Skeletal muscle satellite cell (primary cell): Measurements from ENCODE around the gene DCAF12L2. TPM values are rescaled to one million over a fixed set of nuclear protein-coding genes. Genes with fewer than 3 reads are reported as not detected.
"Not testable (repeated sequence)": the region's sequence is repeated elsewhere in the genome, so short reads cannot be mapped to it uniquely, and the experiment has no call there.

Experiments
- H3K27me3 ChIP-seq: 2 replicates; pipeline ENCODE4 v1.7.0; 2013; ENCODE audit warnings: low read length; ENCODE audit not compliant: control insufficient read depth, insufficient read depth
- H3K36me3 ChIP-seq: 2 replicates; pipeline ENCODE4 v1.7.0; 2013; ENCODE audit warnings: mild to moderate bottlenecking, control low read depth, low read length; ENCODE audit not compliant: insufficient read depth
- H3K4me1 ChIP-seq: 2 replicates; pipeline ENCODE4 v1.7.0; 2013; ENCODE audit warnings: low read length; ENCODE audit not compliant: control insufficient read depth, insufficient read depth
- H3K4me2 ChIP-seq: 2 replicates; pipeline ENCODE4 v1.7.0; 2013; ENCODE audit warnings: mild to moderate bottlenecking, low read length
- H3K4me3 ChIP-seq: 2 replicates; pipeline ENCODE4 v1.7.0; 2013; ENCODE audit warnings: low read length
- H3K9ac ChIP-seq: 2 replicates; pipeline ENCODE4 v1.7.0; 2013; ENCODE audit warnings: mild to moderate bottlenecking, low read depth, low read length, moderate library complexity
- H3K9me3 ChIP-seq: replicated peaks from 2 replicates; pipeline ENCODE4 v1.7.0; 2013; ENCODE audit warnings: mild to moderate bottlenecking, control low read depth, low read length
- total RNA-seq: library from RNA; depleted of rRNA; stranded (reverse); fragments of >200 nt; gene quantifications from 2 replicates; pipeline ENCODE4 v1.2.3, GENCODE V29; 2012; rRNA removed

DCAF12L2 gene
- under 0.01 and 0.25 TPM in 2 replicates for total RNA-seq

GRCh38 chrX:126165721-126166461, at the start of gene DCAF12L2:
TSS of gene DCAF12L2 (minus strand) at chrX:126166289. CDS start at chrX:126165924, 365 bp downstream.
- no peak within 1 kb of the TSS for H3K4me3 ChIP-seq
- no peak within 1 kb of the TSS for H3K9ac ChIP-seq
- no peaks in the 10 kb centered on the region for H3K4me1 ChIP-seq
- H3K36me3 ChIP-seq: no peaks in the 10 kb centered on the region
- no peak within 1 kb of the TSS for H3K4me2 ChIP-seq
- H3K9me3 ChIP-seq: peaks cover 5% of the 10 kb centered on the region
- H3K27me3 ChIP-seq: no peaks in the 10 kb centered on the region

- H3K4me1 ChIP-seq, H3K4me3 ChIP-seq, H3K9me3 ChIP-seq, H3K27me3 ChIP-seq, H3K9ac ChIP-seq, H3K4me2 ChIP-seq, H3K36me3 ChIP-seq: not testable (repeated sequence)
These were observed 24.8 kb upstream of the DCAF12L2 start for GRCh38 chrX:126190888-126191287.

GRCh38 chrX:126177133-126177840, 11.2 kb upstream of the DCAF12L2 start:
- H3K27me3 ChIP-seq: no peaks in the 10 kb centered on the region
- no peaks in the 10 kb centered on the region for H3K9me3 ChIP-seq

DNA sequence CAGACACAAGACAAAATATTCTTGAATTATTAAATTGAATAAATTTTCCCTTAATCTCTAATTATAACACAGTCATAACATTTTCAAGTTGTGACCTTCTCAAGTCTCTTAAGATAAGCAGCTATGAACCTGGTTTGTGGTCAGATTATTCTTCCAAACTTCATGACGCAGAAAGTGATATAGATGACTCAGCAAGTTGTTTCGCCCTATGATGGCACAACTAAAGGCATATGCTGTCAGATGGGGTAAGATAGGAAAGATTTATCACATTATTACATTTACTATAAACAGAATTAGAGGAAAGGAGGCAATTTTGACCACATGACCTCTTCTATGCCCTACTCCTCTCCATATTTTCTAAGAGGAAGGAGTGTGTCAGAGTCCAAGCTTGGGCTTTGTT, 4.6 kb upstream of the DCAF12L2 start:
- no peak overlapping the region for H3K4me2 ChIP-seq
- H3K4me1 ChIP-seq: no peaks in the 10 kb centered on the region
- H3K9ac ChIP-seq: no peak overlapping the region
- H3K27me3 ChIP-seq: no peaks in the 10 kb centered on the region
- no peaks in the 10 kb centered on the region for H3K36me3 ChIP-seq
- H3K4me3 ChIP-seq: no peak overlapping the region
- no peaks in the 10 kb centered on the region for H3K9me3 ChIP-seq

More at GRCh38 chrX:126177133-126177840, 11.2 kb upstream of the DCAF12L2 start:
- no peak overlapping the region for H3K4me3 ChIP-seq
- H3K36me3 ChIP-seq: no peaks in the 10 kb centered on the region
- no peak overlapping the region for H3K4me2 ChIP-seq
- no peaks in the 10 kb centered on the region for H3K4me1 ChIP-seq
- H3K9ac ChIP-seq: no peak overlapping the region

- Histone ChIP-seq H3K36me3 (no peaks in the 10 kb centered on the region), H3K9me3 (peaks cover 5% of the 10 kb centered on the region), H3K4me1 (no peaks in the 10 kb centered on the region), H3K4me3 (no peak overlapping the region), H3K27me3 (no peaks in the 10 kb centered on the region), H3K9ac (no peak overlapping the region), H3K4me2 (no peak overlapping the region)
These were observed 1.5 kb upstream of the DCAF12L2 start for GRCh38 chrX:126167560-126167959.

DNA sequence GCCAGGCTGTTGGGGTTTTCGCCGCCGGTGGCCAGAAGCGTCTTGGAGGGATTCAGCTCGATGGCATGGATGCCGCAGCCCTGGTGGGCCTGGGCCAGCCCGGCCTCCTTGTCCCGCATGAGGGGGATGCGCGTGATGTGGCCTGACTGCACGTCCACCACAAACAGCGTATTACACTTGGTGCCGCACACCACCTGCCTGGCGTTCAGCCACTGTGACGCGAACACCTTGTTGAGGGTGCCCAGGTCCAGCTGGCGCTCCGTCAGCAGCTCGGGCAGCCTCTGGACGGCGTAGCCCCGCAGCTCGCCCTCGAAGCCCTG, 728 bp downstream of the DCAF12L2 start:
- no peak overlapping the region for H3K4me2 ChIP-seq
- no peak overlapping the region for H3K9ac ChIP-seq
- H3K4me1 ChIP-seq: no peaks in the 10 kb centered on the region
- peaks cover 5% of the 10 kb centered on the region for H3K9me3 ChIP-seq
- no peaks in the 10 kb centered on the region for H3K36me3 ChIP-seq
- no peaks in the 10 kb centered on the region for H3K27me3 ChIP-seq
- no peak overlapping the region for H3K4me3 ChIP-seq

- Histone ChIP-seq H3K36me3 (no peaks in the 10 kb centered on the region), H3K4me3 (no peak overlapping the region), H3K4me2 (no peak overlapping the region), H3K4me1 (no peaks in the 10 kb centered on the region), H3K9ac (no peak overlapping the region), H3K27me3 (no peaks in the 10 kb centered on the region), H3K9me3 (peaks cover 5% of the 10 kb centered on the region)
These were observed 1.2 kb downstream of the DCAF12L2 start for GRCh38 chrX:126164689-126165400.

GRCh38 chrX:126164226-126164625, 1.9 kb downstream of the DCAF12L2 start:
- Histone ChIP-seq H3K36me3 (no peaks in the 10 kb centered on the region), H3K4me1 (no peaks in the 10 kb centered on the region), H3K9me3 (peaks cover 5% of the 10 kb centered on the region), H3K27me3 (no peaks in the 10 kb centered on the region), H3K4me3 (no peak overlapping the region), H3K9ac (no peak overlapping the region), H3K4me2 (no peak overlapping the region)

DNA sequence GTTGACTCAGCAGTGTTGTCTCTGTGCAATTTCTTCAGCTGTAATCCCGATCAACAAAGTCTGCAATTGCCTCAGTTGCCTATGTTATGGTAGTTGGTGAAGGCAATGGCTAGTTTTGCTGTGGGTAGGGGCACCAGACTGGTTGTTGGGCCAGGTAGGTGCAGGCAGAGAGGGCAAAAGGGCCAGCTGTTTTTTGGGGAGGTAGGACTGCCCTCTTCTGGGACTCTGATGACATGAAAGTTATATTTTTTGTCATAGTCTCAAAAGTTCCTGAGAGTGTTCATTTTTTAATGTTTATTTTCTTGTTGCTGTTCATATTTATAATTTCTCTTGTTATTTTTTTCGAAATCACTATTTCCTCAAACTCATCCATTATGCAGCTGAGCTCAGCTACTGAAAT, 25.1 kb downstream of the DCAF12L2 start:
- Histone ChIP-seq H3K9ac (no peak overlapping the region), H3K27me3 (no peaks in the 10 kb centered on the region), H3K4me2 (no peak overlapping the region)

GRCh38 chrX:126137899-126138298, 28.2 kb downstream of the DCAF12L2 start:
- Histone ChIP-seq H3K9me3 (no peaks in the 10 kb centered on the region), H3K4me1 (no peaks in the 10 kb centered on the region), H3K27me3 (no peaks in the 10 kb centered on the region), H3K4me3 (no peak overlapping the region), H3K36me3 (no peaks in the 10 kb centered on the region), H3K4me2 (no peak overlapping the region), H3K9ac (no peak overlapping the region)

More for the DNA sequence above, 25.1 kb downstream of the DCAF12L2 start:
- H3K9me3 ChIP-seq: no peaks in the 10 kb centered on the region
- H3K36me3 ChIP-seq: no peaks in the 10 kb centered on the region
- no peaks in the 10 kb centered on the region for H3K4me1 ChIP-seq
- no peak overlapping the region for H3K4me3 ChIP-seq

GRCh38 chrX:126124721-126125120, 41.4 kb downstream of the DCAF12L2 start:
- Histone ChIP-seq H3K4me2 (no peak overlapping the region), H3K9ac (no peak overlapping the region), H3K4me3 (no peak overlapping the region), H3K9me3 (peaks cover 5% of the 10 kb centered on the region), H3K36me3 (no peaks in the 10 kb centered on the region), H3K27me3 (no peaks in the 10 kb centered on the region), H3K4me1 (no peaks in the 10 kb centered on the region)
